Activated CD4-positive, alpha-beta T cell treated with anti-CD3 and anti-CD28 coated beads for 4 hours (primary cell): Measurements from ENCODE around the gene LRP2BP.
"Not testable (repeated sequence)": the region's sequence is repeated elsewhere in the genome, so short reads cannot be mapped to it uniquely, and the experiment has no call there.

Source experiments
- DNase-seq, 2 donors: peaks; one replicate each; pipeline ENCODE4 v3.0.0-alpha.2; 2020

Gene LRP2BP

DNA sequence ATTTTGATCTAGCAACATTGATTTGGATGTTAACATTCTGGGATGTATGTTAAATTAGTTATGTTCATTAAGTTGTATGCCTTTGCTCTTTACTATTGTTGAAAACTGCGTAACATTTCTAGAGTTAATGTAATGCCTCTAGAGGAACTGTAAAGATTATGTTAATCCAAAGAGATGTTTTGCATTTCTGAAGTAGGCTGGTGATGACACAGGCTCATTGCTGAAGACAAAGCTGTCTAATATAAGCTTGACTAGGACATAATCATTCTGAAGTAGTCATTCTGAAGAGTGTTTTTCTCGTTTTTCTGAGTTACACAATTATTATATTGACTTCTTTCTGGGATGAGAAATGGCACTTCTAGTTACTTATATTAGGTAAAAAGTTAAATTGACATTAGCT, 72.9 kb downstream of the LRP2BP start:
- DNase-seq = no peak

DNA sequence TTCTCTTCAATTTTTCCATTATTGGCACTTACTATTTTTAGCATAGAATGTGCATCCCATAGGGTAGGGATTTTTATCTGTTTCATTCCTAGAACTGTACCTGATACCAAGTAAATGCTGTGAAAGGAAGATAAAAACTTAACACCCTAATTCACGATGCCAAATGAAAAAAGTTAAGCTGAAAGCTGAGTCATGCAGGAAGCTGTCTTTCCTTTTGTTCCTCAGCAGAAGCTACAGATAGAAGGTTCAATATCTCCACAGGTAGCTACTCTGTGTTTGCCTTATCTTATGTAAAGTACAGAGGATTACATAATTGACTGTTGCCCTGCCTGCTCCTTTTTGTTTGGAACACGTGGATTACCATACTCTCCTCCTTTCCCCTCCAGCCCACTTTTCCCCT, 77.0 kb downstream of the LRP2BP start:
- DNase-seq = no peak

DNA sequence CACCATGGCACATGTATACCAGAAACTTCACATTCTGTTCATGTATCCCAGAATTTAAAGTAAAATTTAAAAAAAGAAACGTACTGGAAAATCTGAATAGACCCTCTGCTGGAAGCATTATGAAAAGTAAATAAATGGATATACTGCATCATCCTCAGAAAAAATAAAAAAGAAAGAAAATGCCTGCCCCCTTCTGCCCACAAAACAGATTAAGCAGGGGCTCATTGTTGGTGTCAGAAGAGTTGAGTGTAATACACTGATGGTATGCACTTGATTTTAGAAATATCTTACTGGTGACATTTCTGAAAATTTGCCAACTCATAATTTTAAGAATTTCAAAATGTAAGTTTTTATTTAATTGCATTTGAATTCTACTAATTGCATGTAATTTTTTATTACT, 77.8 kb downstream of the LRP2BP start:
- no peak for DNase-seq

DNA sequence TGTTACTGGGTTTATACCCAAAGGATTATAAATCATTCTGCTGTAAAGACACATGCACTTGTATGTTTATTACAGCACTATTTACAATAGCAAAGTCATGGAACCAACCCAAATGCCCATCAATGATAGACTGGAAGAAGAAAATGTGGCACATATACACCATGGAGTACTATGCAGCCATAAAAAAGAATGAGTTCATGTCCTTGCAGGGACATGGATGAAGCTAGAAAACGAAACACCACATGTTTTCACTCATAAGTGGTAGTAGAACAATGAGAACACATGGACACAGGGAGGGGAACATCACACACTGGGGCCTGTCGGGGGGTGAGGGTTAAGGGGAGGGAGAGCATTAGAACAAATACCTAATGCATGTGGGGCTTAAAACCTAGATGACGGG, 78.3 kb downstream of the LRP2BP start:
- not testable (repeated sequence) for DNase-seq
